22Rv1 (cell line): ENCODE results near the gene SNCAIP.

Experiments used
- ZFX ChIP-seq: fragments of 450-650 bp; IDR thresholded peaks from 2 replicates; pipeline ENCODE4 v1.6.1; 2017; ENCODE audit warnings: antibody characterized with exemption, borderline replicate concordance
- TF ChIP-seq, protein P1 (sequence below): fragments of 450-650 bp; IDR thresholded peaks from 2 replicates; pipeline ENCODE4 v1.5.1; 2017; ENCODE audit warnings: mild to moderate bottlenecking

GRCh38 chr5:122469384-122469919 lies 157.4 kb downstream of the SNCAIP start:
- TF ChIP-seq, protein P1, sequence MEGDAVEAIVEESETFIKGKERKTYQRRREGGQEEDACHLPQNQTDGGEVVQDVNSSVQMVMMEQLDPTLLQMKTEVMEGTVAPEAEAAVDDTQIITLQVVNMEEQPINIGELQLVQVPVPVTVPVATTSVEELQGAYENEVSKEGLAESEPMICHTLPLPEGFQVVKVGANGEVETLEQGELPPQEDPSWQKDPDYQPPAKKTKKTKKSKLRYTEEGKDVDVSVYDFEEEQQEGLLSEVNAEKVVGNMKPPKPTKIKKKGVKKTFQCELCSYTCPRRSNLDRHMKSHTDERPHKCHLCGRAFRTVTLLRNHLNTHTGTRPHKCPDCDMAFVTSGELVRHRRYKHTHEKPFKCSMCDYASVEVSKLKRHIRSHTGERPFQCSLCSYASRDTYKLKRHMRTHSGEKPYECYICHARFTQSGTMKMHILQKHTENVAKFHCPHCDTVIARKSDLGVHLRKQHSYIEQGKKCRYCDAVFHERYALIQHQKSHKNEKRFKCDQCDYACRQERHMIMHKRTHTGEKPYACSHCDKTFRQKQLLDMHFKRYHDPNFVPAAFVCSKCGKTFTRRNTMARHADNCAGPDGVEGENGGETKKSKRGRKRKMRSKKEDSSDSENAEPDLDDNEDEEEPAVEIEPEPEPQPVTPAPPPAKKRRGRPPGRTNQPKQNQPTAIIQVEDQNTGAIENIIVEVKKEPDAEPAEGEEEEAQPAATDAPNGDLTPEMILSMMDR: no peak
- no peak for TF ChIP-seq ZFX
